ENCODE data around the gene SNAI3. TPM values are rescaled to one million over a fixed set of nuclear protein-coding genes. Genes with fewer than 3 reads are reported as not detected.

Gene SNAI3
- total RNA-seq, 4 donors from 2014 or later, result 0.26 to 0.83 (median 0.59) TPM

- no peak for TF ChIP-seq EP300 (IDR thresholded peaks at IDR 0.05)
- no peak for TF ChIP-seq POLR2AphosphoS5 (IDR thresholded peaks at IDR 0.05)
- no peak for TF ChIP-seq POLR2A (IDR thresholded peaks at IDR 0.05; ENCODE audit: low read depth)
- TF ChIP-seq, protein P1, sequence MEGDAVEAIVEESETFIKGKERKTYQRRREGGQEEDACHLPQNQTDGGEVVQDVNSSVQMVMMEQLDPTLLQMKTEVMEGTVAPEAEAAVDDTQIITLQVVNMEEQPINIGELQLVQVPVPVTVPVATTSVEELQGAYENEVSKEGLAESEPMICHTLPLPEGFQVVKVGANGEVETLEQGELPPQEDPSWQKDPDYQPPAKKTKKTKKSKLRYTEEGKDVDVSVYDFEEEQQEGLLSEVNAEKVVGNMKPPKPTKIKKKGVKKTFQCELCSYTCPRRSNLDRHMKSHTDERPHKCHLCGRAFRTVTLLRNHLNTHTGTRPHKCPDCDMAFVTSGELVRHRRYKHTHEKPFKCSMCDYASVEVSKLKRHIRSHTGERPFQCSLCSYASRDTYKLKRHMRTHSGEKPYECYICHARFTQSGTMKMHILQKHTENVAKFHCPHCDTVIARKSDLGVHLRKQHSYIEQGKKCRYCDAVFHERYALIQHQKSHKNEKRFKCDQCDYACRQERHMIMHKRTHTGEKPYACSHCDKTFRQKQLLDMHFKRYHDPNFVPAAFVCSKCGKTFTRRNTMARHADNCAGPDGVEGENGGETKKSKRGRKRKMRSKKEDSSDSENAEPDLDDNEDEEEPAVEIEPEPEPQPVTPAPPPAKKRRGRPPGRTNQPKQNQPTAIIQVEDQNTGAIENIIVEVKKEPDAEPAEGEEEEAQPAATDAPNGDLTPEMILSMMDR (IDR thresholded peaks at IDR 0.05), result no peak
- DNase-seq (ENCODE audit: extremely low spot score), result no peak
- Histone ChIP-seq H3K4me3 (no peak overlapping the region), H3K9me3 (no peaks in the 10 kb centered on the region), H3K36me3 (peaks cover 0 to 8% (median 0%) of the 10 kb centered on the region in 4 donors), H3K27me3 (peaks cover 0 to 64% (median 24%) of the 10 kb centered on the region in 4 donors), H3K4me1 (peaks cover under 1 to 17% (median 1%) of the 10 kb centered on the region in 4 donors), H3K27ac (replicated peaks in 1 of 4) (no peak overlapping the region)
- intact Hi-C loops (cut with DNase I), result no loop called here
- WGBS, result 47% methylated on average over 13 of the region's 13 CpGs
Observed at GRCh38 chr16:88640039-88640495, 46.2 kb downstream of the SNAI3 start.

- peaks cover 0 to 70% (median 24%) of the 10 kb centered on the region in 4 donors for H3K27me3 ChIP-seq
- WGBS, result 38% methylated on average over 3 of the region's 45 CpGs
- H3K27ac ChIP-seq (replicated peaks in 1 of 4), result no peak overlapping the region
- no peaks in the 10 kb centered on the region for H3K9me3 ChIP-seq
- H3K36me3 ChIP-seq, result peaks cover 0 to 8% (median 0%) of the 10 kb centered on the region in 4 donors
- H3K4me3 ChIP-seq, result no peak overlapping the region
- TF ChIP-seq, protein P1 (IDR thresholded peaks at IDR 0.05), result no peak
- no peak for TF ChIP-seq POLR2AphosphoS5 (IDR thresholded peaks at IDR 0.05)
- TF ChIP-seq EP300 (IDR thresholded peaks at IDR 0.05), result no peak
- peaks cover 7 to 23% (median 8%) of the 10 kb centered on the region in 4 donors for H3K4me1 ChIP-seq
- intact Hi-C loops (cut with DNase I), result no loop called here
- DNase-seq (ENCODE audit: extremely low spot score), result no peak
Observed at GRCh38 chr16:88639231-88640038, 46.9 kb downstream of the SNAI3 start.

DNA sequence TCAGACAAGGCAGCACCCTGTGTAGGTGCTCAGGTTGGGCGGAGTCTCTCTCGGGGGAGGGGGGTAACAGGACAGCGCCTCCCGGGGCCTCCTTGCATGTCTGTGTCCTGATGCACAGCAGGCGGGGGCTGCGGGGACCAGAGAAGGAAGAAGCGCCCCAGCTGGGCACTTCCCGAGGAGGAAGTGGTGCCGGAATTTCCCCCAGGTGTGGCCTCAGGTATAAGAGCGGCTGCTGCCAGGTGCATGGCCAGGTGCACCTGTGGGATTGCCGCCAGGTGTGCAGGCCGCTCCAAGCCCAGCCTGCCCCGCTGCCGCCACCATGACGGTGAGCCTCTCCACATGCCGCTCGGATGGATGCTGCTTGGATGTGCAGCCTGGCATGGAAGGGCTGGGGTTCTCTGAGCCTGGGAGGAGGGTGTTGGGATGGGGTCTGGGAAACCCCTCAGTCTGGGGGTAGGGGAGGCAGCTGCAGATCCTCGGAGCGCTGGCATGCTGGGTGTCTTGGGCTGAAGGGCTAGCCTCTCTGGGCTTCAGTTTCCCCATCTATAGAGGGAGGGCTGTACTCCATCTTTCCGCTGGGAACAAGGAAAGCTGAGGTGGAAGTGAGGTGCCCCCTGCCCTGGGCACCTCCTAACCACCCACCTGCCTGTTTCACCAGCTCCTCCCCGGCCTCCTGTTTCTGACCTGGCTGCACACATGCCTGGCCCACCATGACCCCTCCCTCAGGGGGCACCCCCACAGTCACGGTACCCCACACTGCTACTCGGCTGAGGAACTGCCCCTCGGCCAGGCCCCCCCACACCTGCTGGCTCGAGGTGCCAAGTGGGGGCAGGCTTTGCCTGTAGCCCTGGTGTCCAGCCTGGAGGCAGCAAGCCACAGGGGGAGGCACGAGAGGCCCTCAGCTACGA, 47.7 kb downstream of the SNAI3 start, which contains the start of gene IL17C:
IL17C (plus strand) TSS at position 250 of the 908 bp plus-strand sequence; CDS start at position 320, 70 bp downstream.
- DNase-seq (ENCODE audit: extremely low spot score), result no peak
- Histone ChIP-seq H3K27me3 (peaks cover 0 to 79% (median 24%) of the 10 kb centered on the region in 4 donors), H3K9me3 (no peaks in the 10 kb centered on the region), H3K27ac (replicated peaks in 1 of 4) (no peak within 1 kb of the TSS), H3K4me3 (no peak within 1 kb of the TSS), H3K36me3 (peaks cover 0 to 6% (median under 1%) of the 10 kb centered on the region in 4 donors), H3K4me1 (peaks cover 13 to 32% (median 16%) of the 10 kb centered on the region in 4 donors)
- intact Hi-C loops (cut with DNase I), result no loop called here
- WGBS, result 48% methylated on average over 16 of the region's 27 CpGs
- TF ChIP-seq EP300 (IDR thresholded peaks at IDR 0.05), result no peak
- TF ChIP-seq POLR2A (IDR thresholded peaks at IDR 0.05; ENCODE audit: low read depth), result no peak
- TF ChIP-seq, protein P1 (IDR thresholded peaks at IDR 0.05), result no peak
- no peak for TF ChIP-seq POLR2AphosphoS5 (IDR thresholded peaks at IDR 0.05)

- Histone ChIP-seq H3K27me3 (peaks cover 0 to 84% (median 24%) of the 10 kb centered on the region in 4 donors), H3K27ac (replicated peaks in 1 of 4) (no peak overlapping the region), H3K4me1 (peaks cover 13 to 35% (median 18%) of the 10 kb centered on the region in 4 donors), H3K4me3 (no peak overlapping the region), H3K36me3 (peaks cover 10 to 20% (median 12%) of the 10 kb centered on the region in 4 donors), H3K9me3 (no peaks in the 10 kb centered on the region)
- DNase-seq (ENCODE audit: extremely low spot score), result no peak
- intact Hi-C loops (cut with DNase I), result no loop called here
- 78% methylated on average over 16 of the region's 23 CpGs for WGBS
- no peak for TF ChIP-seq EP300 (IDR thresholded peaks at IDR 0.05)
- TF ChIP-seq POLR2A (IDR thresholded peaks at IDR 0.05; ENCODE audit: low read depth), result no peak
- TF ChIP-seq, protein P1 (IDR thresholded peaks at IDR 0.05), result no peak
- no peak for TF ChIP-seq POLR2AphosphoS5 (IDR thresholded peaks at IDR 0.05)
Observed at GRCh38 chr16:88636488-88637265, 49.6 kb downstream of the SNAI3 start.

Measured in esophagus muscularis mucosa (tissue), 4 donors.